Gastroesophageal sphincter (tissue), 3 donors: ENCODE data around the gene MXI1.

Experiments used
- EP300 ChIP-seq: sonication (generic); formaldehyde crosslinking; IDR thresholded peaks from one replicate; pipeline ENCODE4 v1.6.1; 2017; ENCODE audit warnings: antibody characterized with exemption, mild to moderate bottlenecking
- POLR2A ChIP-seq, 2 donors: fragments of 450-650 bp; IDR thresholded peaks; one replicate each; pipeline ENCODE4 v1.6.1; 2017; ENCODE audit warnings: antibody characterized with exemption in 2 of 2, mild to moderate bottlenecking in 2 of 2, moderate library complexity in 1 of 2
- POLR2AphosphoS5 ChIP-seq: sonication (generic); formaldehyde crosslinking; IDR thresholded peaks from one replicate; pipeline ENCODE4 v1.6.1; 2017; ENCODE audit warnings: antibody characterized with exemption
- TF ChIP-seq, protein P1 (sequence below), 4 experiments: fragments of 200-600 bp in 2 of 4; fragments of 450-650 bp in 2 of 4; sonication (generic) in 1 of 4; IDR thresholded peaks; one replicate each; pipeline ENCODE4 v1.5.1; 2017 to 2019; ENCODE audit warnings: antibody characterized with exemption in 4 of 4, mild to moderate bottlenecking in 2 of 4, moderate library complexity in 2 of 4

DNA sequence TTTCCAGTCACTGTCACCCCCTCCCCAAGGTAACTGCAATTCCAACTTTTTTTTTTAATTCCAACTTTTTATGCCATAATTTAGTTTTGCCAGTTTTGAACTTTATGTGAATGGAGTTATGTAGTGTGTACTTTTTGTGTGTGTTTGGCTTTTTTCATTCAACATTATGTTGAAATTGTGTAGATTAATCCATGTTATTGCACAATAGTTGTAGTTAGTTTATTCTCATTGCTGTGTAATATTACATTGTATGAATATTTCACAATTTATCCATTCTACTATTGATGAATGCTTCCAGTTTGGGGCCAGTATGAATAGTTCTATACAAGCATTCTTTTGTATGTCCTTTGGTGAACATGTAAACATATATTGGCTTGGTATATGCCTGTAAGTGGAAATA is 32.5 kb downstream of the MXI1 start:
- no peak for TF ChIP-seq POLR2A (IDR thresholded peaks at IDR 0.05)
- TF ChIP-seq, protein P1, sequence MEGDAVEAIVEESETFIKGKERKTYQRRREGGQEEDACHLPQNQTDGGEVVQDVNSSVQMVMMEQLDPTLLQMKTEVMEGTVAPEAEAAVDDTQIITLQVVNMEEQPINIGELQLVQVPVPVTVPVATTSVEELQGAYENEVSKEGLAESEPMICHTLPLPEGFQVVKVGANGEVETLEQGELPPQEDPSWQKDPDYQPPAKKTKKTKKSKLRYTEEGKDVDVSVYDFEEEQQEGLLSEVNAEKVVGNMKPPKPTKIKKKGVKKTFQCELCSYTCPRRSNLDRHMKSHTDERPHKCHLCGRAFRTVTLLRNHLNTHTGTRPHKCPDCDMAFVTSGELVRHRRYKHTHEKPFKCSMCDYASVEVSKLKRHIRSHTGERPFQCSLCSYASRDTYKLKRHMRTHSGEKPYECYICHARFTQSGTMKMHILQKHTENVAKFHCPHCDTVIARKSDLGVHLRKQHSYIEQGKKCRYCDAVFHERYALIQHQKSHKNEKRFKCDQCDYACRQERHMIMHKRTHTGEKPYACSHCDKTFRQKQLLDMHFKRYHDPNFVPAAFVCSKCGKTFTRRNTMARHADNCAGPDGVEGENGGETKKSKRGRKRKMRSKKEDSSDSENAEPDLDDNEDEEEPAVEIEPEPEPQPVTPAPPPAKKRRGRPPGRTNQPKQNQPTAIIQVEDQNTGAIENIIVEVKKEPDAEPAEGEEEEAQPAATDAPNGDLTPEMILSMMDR (IDR thresholded peaks at IDR 0.05): no peak
- no peak for TF ChIP-seq EP300
- no peak for TF ChIP-seq POLR2AphosphoS5
